ENCODE results near the gene GIPC3. TPM values are rescaled to one million over a fixed set of nuclear protein-coding genes. Genes with fewer than 3 reads are reported as not detected.

Gene GIPC3
- total RNA-seq, 1 donor from 2014 or later = 2.2 TPM

DNA sequence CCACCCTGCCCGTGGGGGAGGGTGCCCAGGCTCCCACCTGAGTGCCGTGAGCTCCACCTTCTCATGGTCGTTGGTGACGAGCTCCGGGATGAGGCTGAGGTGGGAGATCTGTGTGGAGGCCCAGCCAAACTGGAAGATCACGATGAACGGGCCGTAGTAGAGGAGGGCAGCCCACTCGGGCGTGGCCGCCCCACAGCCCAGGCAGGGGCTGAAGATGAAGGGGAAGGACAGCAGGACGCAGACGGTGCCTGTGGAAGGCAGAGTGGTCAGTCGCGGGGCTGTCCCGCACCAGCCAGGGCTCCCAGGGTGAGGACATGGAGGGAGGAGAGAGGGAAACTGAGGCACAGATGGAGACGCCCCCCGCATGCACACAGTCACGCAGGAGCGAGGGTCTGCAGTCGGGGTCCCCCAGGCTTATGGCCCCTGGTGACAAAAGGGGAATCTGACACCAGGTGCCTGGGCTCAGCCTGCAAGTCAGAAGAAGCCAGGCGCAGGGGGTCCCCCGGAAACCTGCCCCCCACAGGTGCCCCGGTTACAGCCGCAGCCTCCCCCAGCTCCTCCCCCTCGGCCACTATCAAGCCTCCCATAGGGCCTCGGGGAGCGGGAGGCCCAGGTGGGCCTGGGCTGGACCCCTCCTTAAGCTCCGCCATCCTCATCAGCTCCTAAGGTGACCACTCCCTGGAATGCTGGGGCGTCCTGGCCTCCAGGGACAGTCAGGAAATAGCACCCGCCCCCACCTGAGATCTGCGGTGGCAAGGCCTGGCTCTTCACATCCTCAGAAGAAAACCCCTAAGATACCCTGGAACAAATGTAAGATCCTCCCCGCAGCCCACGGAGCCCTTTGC is 34.1 kb upstream of the GIPC3 start:
- Mint-ChIP-seq H3K4me1 (ENCODE audit: low read depth) (peaks cover 21% of the 10 kb centered on the region), H3K27ac (ENCODE audit: unreplicated experiment) (no peak overlapping the region), H3K4me3 (ENCODE audit: unreplicated experiment) (no peak overlapping the region), H3K9me3 (ENCODE audit: low read depth) (no peaks in the 10 kb centered on the region), H3K36me3 (ENCODE audit: low read depth) (no peaks in the 10 kb centered on the region), H3K27me3 (ENCODE audit: low read depth) (no peaks in the 10 kb centered on the region)
- TF ChIP-seq, protein P1, sequence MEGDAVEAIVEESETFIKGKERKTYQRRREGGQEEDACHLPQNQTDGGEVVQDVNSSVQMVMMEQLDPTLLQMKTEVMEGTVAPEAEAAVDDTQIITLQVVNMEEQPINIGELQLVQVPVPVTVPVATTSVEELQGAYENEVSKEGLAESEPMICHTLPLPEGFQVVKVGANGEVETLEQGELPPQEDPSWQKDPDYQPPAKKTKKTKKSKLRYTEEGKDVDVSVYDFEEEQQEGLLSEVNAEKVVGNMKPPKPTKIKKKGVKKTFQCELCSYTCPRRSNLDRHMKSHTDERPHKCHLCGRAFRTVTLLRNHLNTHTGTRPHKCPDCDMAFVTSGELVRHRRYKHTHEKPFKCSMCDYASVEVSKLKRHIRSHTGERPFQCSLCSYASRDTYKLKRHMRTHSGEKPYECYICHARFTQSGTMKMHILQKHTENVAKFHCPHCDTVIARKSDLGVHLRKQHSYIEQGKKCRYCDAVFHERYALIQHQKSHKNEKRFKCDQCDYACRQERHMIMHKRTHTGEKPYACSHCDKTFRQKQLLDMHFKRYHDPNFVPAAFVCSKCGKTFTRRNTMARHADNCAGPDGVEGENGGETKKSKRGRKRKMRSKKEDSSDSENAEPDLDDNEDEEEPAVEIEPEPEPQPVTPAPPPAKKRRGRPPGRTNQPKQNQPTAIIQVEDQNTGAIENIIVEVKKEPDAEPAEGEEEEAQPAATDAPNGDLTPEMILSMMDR (IDR thresholded peaks at IDR 0.05) = no peak
- no peak for DNase-seq (ENCODE audit: low spot score)

DNA sequence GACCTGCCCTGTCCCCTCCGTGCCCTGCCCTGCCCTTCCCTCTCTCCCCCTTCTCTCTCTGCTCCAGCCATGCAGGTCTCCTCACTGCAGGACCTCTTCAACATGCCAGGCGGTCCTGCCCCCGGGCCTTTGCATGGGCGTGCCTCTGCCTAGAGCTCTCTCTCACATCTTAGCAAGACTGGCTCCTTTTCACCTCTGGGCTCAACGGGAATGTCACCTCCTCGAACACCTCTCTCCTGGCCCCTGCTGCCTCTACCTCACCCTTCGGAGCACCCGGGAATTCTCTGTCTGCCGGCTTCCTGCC is 33.5 kb upstream of the GIPC3 start:
- H3K27me3 Mint-ChIP-seq (ENCODE audit: low read depth) = no peaks in the 10 kb centered on the region
- H3K4me1 Mint-ChIP-seq (ENCODE audit: low read depth) = peaks cover 27% of the 10 kb centered on the region
- DNase-seq (ENCODE audit: low spot score) = no peak
- no peak overlapping the region for H3K27ac Mint-ChIP-seq (ENCODE audit: unreplicated experiment)
- TF ChIP-seq, protein P1 (IDR thresholded peaks at IDR 0.05) = no peak
- H3K9me3 Mint-ChIP-seq (ENCODE audit: low read depth) = no peaks in the 10 kb centered on the region
- H3K4me3 Mint-ChIP-seq (ENCODE audit: unreplicated experiment) = no peak overlapping the region
- H3K36me3 Mint-ChIP-seq (ENCODE audit: low read depth) = no peaks in the 10 kb centered on the region

DNA sequence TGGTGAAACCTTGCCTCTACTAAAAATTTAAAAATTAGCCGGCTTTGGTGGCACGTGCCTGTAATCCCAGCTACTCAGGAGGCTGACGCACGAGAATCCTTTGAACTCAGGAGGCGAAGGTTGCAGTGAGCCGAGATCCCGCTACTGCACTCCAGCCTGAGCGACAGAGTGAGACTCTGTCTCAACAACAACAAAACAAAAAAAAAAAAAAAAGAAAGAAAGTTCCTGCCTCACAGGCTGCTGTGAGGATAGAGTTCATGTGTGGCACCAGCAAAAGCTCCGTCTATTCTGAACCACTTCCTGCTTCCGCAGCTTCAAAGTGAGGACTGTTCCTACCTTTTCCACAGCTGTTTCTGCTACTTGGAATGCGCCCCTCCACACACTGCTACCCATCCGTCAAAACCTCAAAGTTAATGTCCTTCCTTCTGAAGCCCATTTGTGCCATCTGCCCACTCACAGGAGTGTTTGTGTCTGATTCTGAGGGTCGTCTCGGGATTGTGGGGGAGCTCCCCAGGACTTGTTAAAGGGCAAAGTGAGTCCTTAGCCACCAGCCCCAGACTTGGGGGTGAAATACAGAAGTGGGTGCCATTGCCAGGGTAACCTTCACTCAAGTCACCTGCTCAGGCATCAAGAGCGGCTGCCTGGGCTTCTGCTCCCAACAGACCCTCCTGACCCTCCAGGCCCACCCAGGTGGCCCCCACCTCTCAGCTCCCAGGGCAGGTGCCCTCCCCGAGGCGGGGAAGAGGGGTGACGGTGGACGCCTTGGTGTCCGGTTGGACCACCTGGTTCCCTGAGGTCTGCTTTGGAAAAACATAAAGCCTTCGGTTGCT is 30.8 kb upstream of the GIPC3 start:
- Mint-ChIP-seq H3K4me3 (ENCODE audit: unreplicated experiment) (no peak overlapping the region), H3K36me3 (ENCODE audit: low read depth) (no peaks in the 10 kb centered on the region), H3K27me3 (ENCODE audit: low read depth) (no peaks in the 10 kb centered on the region), H3K27ac (ENCODE audit: unreplicated experiment) (peak overlapping the region; percentile 20), H3K4me1 (ENCODE audit: low read depth) (peaks cover 34% of the 10 kb centered on the region), H3K9me3 (ENCODE audit: low read depth) (no peaks in the 10 kb centered on the region)
- TF ChIP-seq, protein P1 (IDR thresholded peaks at IDR 0.05) = no peak
- DNase-seq (ENCODE audit: low spot score) = no peak

DNA sequence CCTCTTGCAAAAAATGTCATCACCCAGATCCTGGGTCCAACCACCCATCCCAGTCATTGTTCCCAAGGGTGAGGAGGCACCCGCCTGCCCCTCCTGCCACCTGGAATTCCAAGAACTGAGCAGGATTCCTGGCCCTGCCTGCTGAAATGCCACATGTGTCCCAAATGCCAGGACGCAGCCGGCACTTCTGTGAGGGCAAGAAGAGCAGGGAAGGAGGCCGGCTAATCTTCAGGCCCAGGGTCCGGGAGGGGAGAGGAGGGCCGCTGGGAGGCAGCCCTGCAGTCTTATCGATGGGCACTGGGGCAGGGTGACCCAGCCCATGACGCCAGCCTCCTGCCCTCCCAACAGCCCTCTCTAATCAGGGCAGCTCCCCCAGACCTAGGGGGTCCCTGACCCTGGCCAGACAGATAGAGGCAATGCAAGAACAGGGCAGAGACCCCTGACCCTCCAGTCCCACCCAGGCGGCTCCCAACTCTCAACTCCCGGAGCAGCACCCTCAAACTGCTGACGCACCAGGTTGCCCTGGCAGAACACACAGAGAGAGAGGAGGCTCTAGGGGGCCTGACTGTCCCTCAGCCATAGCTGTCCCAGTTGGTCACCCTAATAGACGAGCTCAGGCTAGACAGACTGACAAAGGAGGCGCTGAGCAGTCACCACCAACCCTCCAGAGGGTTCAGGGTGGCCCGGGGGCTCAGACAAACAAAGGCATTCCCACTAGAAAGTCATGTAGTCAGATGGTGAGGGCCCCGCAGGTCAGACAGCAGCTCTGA is 29.4 kb upstream of the GIPC3 start:
- Mint-ChIP-seq H3K27me3 (ENCODE audit: low read depth) (no peaks in the 10 kb centered on the region), H3K4me1 (ENCODE audit: low read depth) (peaks cover 34% of the 10 kb centered on the region), H3K27ac (ENCODE audit: unreplicated experiment) (peak overlapping the region; percentile 79), H3K36me3 (ENCODE audit: low read depth) (no peaks in the 10 kb centered on the region), H3K4me3 (ENCODE audit: unreplicated experiment) (peak overlapping the region; percentile 88), H3K9me3 (ENCODE audit: low read depth) (no peaks in the 10 kb centered on the region)
- DNase-seq (ENCODE audit: low spot score) = no peak
- TF ChIP-seq, protein P1 (IDR thresholded peaks at IDR 0.05) = no peak

Data from chondrocyte (in vitro differentiated cells).